ENCODE results near the gene CTR9.

The CTR9 gene
- 67.2 reads per million, percentile 74 among the genes with 10 or more reads in this experiment for total RNA-seq

DNA sequence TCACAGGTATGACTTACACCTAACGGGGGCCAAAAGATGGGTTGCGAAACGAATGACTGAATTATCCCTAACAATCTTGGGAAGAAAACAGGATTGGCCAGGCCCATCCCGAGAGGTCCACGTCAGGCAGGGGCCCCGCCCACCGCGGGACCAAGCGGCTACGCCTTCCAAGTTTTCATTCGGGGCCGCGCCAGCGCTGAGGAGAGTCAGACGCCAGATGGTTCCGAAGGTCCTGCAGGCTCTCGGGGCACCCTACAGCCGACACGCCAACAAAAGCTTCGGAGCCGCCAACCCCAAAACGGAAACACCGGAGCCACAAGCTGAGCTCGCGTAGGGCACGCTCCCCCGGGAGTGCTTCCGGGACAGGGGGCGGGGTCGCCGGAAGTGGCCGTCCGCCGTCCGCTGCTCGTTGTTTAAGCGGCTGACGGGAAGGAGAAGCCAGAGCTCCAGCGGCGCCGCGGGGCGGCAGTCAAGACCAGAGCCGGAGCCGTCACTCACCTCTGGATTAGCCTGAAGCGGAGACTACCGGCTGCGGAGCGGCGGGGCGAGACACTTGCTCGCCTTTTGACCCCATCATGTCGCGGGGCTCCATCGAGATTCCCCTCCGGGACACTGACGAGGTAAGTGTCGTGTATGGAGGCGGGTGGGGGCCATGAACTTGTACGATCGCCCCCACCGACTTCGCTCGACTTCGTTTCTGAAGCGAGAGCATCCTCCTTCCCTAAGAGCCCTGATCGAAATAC lies at the start of gene CTR9:
TSS of gene CTR9 (plus strand) at position 409 of the 743 bp plus-strand sequence. CDS start at position 576, 167 bp downstream.
- DNase-seq: peak; percentile 85

DNA sequence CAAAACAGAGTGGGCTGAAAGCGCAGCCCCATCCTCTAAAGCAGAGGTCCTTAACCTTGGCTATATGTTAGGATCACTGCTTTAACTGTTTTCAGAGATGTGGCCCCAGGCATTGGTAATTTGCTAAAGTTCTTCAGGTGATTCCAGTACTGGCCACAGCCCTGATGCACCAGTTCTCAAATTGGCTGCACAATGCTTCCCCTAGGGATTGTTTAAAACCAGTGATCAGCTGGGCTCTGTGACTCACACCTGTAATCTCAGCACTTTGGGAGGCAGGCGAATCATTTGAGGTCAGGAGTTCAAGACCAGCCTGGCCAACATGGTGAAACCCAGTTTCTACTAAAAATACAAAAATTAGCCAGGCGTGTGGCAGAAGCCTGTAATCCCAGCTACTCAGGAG lies 49.1 kb upstream of the CTR9 start:
- DNase-seq: no peak

DNA sequence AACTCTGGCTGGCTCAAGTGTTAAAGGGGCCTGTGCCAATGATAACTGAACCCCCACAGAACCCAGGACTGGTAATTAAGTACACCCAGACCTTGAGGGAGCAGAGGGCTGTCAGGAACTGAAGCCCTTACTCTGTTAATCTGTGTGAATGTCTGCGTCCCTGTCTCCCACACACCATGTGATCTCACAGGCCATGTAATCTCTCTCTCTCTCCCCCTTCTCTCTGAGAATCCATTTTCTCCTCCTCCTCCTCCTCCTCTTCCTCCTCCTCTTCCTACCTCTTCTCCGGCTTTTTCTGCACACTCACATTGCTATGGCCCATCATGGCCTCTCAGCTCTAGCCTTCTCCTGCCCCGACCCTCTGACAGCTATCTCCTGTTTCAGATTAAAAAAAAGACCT lies 42.9 kb upstream of the CTR9 start:
- DNase-seq: no peak

DNA sequence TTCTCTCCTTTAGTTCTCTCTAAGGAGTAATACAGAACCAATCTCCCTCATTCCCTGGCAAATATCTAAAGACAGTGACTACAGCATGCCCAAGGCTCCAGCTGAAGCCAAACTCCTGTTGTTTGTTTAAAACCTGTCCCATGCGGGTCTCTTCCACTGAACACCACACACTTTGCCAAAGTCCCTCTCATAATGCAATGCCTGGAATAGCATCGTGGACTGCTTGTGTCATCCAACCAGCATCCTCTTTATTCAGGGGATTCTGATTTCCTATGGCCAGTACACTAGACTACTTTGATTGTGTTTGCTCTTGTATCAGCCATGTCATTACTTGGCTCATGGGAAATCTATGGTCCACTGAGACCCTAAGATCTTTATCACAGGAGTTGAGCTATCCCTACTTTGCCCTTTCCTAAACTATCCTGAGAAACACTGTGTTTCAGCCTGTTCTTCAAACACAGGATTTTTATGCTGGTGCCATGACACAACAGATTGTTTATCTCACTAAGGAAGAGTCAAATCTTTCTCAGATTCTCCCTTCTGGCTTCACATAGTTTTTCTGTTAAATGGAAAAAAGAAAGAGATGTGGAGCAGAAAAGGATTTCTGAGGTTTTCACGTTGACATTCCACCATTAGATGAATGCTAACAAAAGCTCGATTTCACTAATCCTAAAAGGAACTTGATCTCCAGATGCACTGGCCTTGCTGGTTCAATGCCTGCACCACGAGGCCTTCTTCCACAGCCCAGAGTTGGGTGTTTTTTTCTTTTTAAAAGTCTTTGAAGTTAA lies 41.6 kb upstream of the CTR9 start:
- DNase-seq: no peak

DNA sequence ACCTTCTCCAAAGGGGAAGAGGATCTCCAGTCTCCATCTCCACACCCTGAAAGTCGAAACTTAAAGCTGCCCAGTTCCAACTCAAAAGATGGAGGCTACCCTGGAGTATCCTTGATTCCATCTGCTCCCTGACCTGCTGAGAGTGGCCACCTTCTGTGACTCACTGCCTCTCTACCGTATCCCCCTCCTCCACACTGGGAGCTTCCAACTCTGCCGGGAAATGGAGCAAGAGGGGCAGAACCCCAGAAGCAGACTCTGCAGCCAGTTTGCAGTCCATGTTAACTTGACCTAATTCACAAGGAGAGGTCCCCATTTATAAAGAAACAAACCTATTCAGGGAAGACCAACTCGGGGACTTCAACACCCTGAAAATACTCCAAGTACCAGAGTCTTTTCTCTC lies 35.5 kb upstream of the CTR9 start:
- no peak for DNase-seq

DNA sequence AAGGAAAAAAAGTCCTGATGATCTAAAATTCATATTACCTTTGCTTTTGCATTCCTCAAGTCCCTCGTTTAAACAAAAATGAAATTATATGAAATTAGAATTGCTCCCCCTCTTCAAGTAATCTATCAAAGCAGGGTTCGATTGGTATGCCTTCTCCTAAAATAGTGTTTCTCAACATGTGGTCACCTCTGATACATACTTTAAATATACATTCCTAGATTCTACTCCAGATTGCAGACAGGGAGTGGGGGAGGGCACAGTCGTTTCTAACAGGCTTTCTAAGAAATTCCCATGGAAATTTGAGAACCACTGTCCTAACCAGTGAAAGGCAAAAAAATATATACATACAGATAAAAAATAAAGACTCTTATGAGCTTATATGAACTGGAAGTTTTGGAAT lies 34.9 kb upstream of the CTR9 start:
- no peak for DNase-seq

DNA sequence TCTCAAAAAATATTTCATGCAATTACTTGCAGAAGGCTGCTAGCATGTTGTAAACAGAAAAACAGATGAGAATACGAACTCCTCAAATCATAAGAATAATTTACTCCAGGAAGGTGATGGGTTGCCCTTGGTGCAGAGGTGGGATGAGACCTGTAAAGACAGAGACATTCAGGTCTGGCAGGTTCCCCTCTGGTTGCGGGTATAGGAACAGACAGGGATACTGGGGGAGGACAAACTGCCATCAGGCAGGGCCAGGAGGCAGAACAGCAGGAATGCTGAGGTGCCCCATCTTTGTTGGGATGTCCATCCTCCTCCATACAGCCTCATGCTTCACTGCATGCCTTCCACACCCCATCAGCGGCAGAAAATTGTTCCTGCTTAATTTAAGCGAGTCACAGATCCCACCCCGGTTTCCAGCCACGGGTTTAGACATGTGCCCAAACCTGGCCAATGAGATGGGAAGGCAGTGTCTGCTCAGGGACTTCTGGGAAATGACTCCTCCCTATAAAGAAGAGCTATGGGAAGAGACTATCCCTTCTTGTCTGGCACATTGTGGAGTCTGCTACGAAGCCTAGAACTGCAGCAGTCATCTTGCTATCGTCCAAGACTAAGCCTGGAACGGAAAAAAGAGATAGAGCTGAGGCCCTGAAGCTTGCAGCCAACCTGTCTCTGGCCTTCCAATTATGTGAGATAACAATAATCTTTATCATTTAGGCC lies 34.3 kb upstream of the CTR9 start:
- no peak for DNase-seq

DNA sequence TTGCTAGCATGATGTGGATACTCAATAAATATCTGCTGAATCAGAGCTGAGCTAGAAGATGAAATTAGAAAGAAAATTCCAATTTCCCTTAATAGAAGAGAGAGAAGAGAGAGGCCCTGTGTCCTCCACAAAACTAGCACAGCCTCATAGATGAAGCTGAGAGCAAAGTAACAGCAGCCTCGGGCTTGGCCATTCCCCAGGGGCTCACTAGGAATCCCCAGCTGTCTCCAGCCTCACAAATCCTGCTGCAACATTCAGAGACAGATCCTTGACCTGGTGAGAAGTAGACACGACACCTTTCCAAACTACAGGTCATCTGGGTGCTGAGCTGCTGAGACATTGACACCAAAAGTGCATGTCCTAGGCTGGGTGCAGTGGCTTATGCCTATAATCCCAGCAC lies 31.4 kb upstream of the CTR9 start:
- DNase-seq: no peak

DNA sequence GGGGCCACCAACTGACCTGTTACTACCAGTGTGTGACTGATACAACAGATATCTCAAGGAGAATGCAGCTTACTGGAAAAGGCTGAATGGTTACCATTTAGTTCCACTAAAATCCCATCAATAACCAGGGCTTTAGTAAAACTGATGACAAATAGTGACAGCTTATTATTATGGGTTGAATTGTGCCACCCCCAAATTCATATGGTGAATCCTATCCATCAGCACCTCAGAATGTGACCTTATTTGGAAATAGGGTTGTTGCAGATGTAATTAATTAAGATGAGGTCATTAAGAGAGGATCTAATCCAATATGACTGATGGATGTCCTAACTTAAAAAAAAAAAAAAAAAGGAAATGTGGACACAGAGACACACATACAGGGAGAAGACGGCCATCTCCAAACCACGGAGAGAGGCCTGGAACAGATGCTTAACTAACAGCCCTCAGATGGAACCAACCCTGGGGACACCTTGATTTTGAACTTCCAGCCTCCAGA lies 30.1 kb upstream of the CTR9 start:
- no peak for DNase-seq

DNA sequence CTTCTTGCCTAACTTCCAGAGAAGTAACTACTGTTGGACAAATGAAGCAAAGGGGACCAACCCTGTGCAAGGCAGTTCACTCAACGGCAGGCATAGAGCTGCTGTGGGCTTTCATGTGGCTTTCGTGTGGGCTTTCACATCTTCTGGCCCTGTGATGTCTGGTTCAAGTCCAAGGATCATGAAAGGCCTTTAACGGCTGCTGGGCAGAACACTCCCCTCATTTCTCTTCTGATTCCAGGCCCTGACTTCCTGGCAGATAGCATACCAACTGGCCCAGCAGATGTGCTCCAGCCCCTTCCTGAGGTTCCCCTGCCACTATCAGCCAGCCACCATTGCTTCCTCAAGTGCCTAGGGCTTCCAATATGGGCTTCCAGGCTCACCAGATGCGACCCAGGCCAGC lies 28.7 kb upstream of the CTR9 start:
- DNase-seq: no peak

DNA sequence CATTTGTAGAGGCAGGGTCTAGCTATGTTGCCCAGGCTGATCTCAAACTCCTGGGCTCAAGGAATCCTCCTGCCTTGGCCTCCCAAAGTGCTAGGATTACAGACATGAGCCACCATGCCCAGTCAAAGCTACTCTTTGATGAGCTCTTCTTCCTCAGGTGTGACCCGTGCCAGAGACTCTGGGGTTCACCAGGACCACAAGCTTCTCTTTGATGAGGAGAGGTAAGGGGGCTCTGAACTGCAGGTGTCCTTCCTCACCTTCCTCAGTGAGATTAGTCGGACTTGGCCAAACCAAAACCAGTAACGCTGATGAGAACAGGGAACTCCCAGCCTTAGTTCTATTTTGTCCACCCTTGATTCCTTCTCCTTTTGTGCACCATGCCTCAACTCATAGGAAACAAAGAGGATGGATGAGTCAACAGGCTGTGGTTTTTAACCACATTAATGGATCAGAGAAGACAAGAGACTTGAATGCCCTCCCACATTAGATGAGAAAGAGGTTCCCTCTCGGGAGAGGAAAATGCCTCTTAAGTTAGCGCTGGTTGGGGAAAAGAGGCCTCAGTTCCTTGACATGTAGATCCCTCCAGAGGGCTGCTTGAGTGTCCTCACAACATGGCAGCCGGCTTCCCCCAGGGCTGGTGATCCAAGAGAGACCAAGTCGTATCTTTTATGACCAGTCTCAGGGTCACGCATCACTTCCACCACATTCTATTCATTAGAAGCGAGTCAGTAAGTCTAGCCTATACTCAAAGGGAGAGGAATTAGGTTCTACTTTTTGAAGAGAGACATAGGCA lies 25.7 kb upstream of the CTR9 start:
- DNase-seq: no peak

DNA sequence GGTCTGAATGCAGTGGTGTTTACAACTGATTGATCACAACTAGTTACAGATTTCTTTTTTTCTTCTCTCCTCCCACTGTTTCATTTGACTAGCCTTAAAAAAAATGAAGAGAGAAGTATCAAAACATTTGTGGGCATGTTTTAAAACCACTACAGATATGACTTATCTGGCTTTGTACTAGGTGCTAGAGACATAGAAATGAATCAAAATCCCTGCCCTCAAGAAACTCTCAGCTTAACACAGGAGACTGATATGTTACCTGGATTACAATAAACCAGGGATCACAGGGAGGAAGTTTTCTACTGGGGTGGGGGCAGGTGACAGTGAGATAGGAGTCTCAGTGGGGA lies 25.2 kb upstream of the CTR9 start:
- DNase-seq: no peak

DNA sequence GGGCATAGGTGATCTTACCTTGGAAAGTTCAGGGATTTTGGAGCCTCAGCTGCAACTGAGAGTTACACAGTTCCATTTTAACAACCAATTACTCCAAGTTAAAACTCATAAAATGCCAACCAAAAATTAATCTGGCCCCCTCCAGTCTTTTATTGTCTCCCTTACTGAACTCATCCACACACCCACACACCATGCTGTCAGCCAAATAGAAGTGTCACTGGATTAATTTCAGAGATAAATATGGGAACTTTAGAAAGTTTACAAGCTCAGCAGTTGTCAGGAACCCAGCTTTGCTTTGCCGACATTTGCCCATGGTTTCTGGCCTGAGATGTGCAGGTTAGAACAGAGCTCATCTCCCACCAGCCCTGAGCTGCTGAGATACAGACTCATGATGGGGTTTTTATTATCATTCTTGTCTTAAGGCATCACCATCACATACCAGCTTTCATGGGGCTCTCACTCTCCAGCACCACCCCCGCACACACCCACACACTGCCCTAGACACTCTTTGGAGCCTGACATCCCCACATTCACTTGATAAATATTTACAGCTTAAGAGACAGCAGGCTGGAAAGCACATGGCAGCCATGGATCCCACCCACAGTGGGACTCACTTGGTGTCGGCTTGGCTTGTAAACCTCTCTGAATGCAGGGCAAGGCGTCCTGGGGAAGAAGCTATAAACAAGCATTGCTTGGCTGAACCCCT lies 23.7 kb upstream of the CTR9 start:
- no peak for DNase-seq

DNA sequence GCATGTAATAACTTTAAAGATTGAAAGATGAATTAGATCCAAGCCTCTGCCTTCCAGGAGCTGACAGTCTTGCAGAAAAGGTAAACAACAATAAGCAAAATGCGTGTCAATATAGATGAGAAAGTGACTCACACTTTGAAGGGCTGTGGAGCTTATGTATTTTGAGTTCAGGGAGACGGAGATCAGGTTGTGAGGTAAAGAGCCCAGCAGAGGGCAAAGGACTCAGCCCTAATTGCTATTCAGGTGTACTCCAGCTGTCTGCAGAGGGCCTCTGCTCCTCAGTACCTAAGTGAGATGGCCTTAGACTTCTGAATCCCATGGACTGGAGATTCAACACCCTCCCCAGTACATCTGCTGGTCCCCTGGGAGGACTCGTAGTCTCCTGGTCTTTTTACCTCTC lies 22.9 kb upstream of the CTR9 start:
- DNase-seq: no peak

DNA sequence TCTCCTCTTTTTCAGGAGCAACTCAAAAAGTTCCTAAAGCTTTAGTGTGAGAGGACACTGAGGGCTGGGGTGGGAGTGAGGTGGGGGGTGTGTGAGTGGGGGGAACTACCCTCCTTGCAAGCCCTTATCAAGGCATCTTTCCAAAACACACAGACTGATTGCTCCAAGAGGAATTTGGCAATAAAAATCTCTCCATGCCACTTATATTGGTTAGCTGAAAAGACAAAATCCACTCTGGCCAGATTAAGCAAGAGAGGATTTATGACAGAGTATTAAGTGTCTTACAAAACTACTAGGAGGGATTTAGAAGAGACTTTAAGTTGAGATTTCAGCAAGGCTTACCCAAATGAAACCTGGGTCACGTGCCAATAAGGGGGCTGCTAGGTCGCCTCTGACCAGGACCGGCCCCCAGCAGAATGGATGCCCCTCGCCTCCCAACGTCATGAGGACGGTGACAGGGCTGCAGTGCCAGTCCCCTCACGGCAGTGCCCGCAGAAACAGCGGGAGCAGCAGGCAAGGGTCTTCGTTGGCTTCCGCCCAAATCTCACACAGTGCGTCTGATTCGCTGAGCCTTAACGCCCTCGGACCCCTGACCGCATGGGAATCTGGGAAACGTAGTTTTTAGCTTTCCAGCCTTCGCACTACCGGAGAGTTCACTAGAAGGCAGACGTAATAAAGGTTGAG lies 22.1 kb upstream of the CTR9 start:
- no peak for DNase-seq

DNA sequence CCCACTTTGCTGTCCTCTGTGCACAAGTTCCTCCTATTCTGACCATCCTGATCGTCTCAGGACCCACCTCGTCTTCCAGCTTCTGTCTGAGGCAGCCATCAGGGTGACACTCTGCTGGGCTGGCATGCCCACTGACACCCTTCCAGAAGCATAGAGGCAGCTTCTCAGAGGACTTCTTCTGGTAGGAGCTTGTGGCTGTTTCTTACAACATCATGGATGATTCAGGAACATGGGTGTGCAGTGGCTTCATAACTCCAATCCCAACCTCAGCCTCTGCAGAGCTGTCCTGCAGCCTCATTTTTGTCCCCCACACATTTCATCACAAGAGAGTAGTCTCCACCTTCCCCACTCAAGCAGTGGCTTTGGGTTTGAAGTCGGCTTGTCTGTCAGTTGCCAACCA lies 20.9 kb upstream of the CTR9 start:
- DNase-seq: no peak

DNA sequence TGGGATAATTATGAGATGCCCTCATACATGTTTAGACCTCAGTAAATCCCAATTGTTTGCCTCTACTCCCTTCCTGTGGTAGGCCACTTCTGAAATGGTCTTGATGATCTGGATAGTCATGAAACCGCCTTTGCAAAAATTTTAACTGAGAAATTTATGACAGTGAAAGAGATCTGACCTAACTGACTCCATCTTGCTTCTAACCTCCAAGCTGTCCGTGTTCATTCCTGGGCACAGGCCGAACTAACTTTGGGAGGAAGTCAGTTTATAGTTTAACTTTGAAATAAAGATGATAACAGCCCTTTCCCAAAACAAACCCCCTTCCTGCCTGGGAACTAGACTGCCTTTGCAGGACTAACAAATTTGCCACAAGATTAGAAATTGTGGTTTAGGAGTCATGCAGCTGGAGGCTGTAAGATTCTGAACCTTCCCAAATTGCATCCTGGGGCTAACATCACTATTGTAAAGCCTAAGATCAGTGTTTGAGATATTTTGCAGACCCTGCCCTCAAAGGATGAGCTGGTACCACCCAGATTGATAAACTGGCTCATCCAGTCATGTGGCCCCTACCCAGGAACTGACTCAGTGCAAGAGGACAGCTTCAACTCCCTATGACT lies 19.9 kb upstream of the CTR9 start:
- no peak for DNase-seq

DNA sequence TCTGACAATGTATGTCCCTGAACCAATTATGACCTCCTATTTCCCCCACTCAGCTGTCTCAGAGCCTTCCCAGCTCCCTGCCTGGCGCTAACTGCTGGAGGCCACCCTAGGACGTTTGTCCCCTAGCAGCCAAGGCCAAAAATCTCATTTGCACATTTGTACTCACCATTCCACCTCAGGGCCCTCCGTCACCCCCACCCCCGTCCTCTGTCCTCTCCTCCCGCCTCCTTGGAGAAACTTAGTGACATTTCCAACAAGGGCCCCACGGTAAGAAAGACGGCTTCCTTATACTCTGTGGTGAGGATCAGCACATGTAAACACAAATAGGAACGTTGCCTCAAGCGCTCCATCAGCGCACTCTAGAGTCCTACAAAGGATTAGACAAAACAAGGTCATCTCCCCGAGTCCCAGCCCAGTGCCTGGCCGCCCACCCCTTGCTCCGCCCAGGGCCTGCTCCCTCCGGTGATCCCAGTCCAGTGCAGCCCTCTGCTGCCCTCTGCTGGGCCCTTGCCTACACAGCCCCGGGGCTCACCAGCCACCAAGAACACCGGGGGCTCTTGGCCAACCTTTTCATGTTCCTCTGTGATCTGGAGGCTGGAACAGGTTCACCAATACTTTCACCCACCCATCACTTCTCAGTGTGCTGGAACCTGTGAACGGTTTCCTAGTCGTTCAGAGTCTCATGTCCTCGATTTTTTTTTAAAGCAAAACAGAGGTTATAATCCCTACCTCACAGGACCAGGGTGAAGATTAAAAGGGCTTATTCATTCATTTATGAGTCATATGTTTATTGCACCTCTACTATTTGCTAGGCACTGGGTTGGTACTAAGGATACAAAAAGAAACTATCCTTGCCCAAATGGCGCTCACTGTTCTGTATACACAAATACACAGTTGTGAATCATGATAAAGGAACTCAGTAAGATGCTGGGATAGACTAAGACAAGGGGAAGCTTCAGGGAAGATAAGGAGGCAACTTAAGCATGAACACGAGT lies 15.3 kb upstream of the CTR9 start:
- DNase-seq: peak; percentile 81

DNA sequence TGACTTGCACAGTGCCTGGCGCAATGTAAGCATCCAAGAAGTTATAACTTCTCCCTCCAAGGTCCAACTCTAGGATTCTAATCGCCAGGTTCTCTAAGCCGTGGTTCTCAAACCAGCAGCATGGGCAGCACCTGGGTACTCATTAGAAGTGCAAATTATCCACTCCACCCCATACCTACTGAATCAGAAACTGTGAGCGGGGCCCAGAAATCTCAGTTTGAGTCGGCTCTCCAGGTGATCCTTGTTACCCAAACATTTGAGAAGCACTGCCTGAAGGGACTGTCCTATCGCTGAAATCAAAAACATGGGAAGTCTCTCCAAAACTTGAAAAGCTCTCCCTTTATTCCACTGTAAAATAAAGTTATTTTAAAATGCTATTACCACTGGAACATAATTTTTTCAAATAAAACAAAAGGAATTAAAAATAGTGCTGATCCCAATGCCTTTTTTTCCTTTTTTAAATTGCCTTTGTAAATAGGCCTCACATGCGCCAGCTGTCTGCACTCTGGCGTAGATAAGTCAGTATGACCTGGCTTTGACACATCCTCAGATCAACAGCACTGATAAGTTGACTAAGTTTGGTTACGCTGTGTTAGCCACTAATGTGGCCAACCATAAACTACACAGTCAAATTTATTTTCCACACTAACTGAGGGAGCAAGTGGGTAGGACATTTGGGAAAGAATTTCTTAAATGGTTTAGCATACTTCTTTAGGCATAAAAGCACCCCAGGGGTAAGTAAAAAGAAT lies 8.4 kb upstream of the CTR9 start:
- DNase-seq: no peak
